ENCODE measurements around the gene GRK6.

Gene GRK6

DNA sequence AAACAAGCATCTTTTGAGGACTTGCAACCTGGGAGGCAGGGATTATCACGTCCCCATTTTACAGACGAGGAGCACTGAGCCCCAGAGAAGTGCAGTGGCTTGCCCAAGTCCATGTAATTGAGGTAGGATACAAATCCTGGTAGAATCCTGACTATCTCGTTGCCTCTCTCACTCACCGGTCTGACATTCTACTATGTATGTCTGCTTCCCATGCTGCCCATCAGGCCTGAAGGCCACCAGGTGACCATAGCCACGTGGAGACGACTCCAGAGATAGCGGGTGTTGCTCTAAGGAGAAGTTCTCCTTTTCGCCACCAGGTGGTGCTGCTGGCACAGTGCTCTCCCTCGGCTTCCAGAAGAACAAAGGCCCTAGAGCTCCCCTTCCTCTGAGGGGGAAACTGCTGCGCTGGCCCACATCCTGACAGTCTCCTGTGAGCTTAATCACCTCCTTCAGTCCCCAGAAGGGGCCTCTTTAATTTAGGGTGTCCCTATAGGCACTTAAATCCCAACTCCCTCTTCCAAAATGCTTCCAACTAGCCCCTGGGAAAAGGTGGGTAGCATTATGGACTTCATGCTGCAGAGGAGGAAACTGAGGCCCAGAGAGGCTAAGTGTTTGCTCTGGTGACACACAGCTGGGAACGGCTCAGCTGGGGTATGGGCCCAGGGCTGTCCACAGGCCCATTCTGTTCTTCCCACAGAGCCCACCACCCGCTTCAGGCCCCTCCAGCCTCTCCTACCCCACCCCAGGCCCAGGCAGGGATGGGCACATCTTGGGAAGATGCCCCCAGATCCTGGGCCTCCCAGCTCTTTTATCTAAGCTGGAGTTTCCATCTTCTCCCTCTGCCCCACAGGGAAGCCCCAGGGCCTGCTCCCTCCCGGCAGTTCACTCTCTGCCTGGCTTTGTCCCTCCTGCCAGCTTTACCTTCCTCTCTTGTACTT is 35.8 kb upstream of the GRK6 start:
- DNase-seq (ENCODE audit: low read depth): peak; percentile 61
- no peak overlapping the region for H3K4me3 ChIP-seq (ENCODE audit: low read depth, low read length)
- TF ChIP-seq, protein P1, sequence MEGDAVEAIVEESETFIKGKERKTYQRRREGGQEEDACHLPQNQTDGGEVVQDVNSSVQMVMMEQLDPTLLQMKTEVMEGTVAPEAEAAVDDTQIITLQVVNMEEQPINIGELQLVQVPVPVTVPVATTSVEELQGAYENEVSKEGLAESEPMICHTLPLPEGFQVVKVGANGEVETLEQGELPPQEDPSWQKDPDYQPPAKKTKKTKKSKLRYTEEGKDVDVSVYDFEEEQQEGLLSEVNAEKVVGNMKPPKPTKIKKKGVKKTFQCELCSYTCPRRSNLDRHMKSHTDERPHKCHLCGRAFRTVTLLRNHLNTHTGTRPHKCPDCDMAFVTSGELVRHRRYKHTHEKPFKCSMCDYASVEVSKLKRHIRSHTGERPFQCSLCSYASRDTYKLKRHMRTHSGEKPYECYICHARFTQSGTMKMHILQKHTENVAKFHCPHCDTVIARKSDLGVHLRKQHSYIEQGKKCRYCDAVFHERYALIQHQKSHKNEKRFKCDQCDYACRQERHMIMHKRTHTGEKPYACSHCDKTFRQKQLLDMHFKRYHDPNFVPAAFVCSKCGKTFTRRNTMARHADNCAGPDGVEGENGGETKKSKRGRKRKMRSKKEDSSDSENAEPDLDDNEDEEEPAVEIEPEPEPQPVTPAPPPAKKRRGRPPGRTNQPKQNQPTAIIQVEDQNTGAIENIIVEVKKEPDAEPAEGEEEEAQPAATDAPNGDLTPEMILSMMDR (IDR thresholded peaks at IDR 0.05; ENCODE audit: low read depth, low read length, missing control alignments): peak; percentile 99

DNA sequence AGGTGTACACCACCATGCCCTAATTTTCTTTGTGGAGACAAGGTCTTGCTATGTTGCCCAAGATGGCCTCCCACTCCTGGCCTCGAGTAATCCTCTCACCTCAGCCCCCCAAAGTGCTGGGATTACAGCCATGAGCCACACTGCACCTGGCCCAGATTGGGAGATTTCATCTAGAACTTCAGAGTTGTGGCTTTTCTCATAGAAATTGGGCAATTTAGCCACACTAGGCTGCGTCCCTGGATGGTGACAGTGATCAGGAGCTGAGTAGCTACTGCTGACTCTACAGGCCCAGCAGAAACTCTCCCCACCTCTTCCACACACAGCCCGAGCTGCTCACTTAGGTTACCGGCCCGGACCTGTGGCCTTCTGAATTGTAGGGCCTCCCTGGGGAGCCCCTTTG is 33.7 kb upstream of the GRK6 start:
- DNase-seq (ENCODE audit: low read depth): no peak
- TF ChIP-seq, protein P1 (IDR thresholded peaks at IDR 0.05; ENCODE audit: low read depth, low read length, missing control alignments): no peak
- H3K4me3 ChIP-seq (ENCODE audit: low read depth, low read length): no peak overlapping the region

DNA sequence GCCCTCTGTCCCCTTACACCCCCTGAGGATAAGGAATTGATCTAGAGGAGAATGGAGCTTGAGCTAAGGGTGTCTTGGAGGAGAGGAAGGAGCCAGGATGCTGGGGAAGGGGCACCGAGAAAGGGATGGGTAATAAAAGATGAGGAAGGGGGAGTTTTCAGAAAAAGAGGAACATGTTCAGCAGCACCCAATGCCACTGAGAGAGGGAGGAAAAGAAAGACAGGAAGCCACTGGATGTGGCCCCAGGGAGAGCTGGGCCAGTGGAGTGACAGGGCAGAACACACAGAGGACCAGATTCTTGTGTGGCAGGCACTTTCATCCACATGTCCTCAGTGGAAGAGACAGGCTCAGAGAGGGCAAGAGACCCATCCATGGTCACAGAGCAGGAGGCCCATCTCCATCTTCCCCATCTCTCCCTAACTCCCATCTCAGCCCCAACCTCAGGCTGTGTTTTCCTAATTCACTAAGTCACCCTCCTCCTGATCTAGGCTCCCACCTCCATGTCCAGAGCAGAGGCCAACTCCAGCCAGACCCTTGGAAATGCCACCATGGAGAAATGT is 33.2 kb upstream of the GRK6 start:
- TF ChIP-seq, protein P1 (IDR thresholded peaks at IDR 0.05; ENCODE audit: low read depth, low read length, missing control alignments): no peak
- no peak for DNase-seq (ENCODE audit: low read depth)
- no peak overlapping the region for H3K4me3 ChIP-seq (ENCODE audit: low read depth, low read length)

DNA sequence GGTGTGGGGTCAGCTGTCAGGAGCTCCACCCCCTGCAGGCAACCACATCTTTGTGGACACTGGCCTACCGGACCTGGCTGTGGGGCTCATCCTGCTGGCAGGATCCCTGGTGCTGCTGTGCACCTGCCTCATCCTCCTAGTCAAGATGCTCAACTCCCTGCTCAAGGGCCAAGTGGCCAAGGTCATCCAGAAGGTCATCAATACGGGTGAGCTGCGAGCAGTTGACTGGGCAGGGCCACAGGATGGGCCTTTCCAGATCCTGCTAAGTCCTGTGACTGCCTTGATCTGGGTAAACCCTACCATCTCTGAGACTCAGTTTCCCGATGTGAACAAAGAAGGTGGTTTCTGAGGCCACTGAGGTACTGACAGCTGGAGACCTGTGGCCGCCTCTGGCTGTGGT is 32.5 kb upstream of the GRK6 start:
- H3K4me3 ChIP-seq (ENCODE audit: low read depth, low read length): no peak overlapping the region
- TF ChIP-seq, protein P1 (IDR thresholded peaks at IDR 0.05; ENCODE audit: low read depth, low read length, missing control alignments): no peak
- no peak for DNase-seq (ENCODE audit: low read depth)

DNA sequence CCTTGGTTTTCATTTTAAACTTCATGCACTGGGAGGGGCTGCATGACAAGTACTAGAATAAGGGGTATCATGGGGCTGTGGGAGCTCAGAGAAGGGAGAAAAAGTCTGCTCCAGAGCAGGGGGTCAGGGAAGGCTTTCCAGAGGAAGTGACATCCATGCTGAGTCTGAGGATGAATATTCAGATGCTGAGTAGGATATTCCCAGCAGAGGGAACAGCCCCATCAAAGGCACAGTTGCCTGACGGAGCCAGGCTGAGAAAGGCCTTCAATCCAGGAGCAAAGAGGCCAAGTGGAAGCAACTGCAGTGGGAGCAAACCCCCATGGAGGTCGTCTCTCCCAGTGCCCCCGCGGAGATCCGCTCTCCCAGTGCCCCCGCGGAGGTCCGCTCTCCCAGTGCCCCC is 30.4 kb upstream of the GRK6 start:
- TF ChIP-seq, protein P1 (IDR thresholded peaks at IDR 0.05; ENCODE audit: low read depth, low read length, missing control alignments): no peak
- no peak overlapping the region for H3K4me3 ChIP-seq (ENCODE audit: low read depth, low read length)
- DNase-seq (ENCODE audit: low read depth): no peak

DNA sequence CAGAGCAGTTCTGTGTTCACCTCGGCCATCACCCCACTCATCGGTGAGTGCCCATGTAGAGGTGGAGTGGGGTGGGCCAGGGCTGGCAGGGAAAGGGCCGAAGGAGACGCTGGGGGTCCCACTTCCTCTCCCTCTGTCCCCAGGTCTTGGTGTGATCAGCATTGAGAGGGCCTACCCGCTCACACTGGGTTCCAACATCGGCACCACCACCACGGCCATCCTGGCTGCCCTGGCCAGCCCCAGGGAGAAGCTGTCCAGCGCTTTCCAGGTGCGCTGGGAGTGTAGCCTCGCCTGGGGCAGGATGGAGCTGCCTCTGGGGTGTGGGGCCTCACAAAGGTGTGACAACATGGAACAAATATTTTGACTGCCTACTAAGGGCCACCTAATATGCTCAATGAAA is 29.7 kb upstream of the GRK6 start:
- TF ChIP-seq, protein P1 (IDR thresholded peaks at IDR 0.05; ENCODE audit: low read depth, low read length, missing control alignments): no peak
- no peak overlapping the region for H3K4me3 ChIP-seq (ENCODE audit: low read depth, low read length)
- DNase-seq (ENCODE audit: low read depth): no peak
